ENCODE measurements around the gene HOXC12.
A peak's percentile ranks its signal among the peaks of the same experiment; 100 is the strongest.

HOXC12 gene

DNA sequence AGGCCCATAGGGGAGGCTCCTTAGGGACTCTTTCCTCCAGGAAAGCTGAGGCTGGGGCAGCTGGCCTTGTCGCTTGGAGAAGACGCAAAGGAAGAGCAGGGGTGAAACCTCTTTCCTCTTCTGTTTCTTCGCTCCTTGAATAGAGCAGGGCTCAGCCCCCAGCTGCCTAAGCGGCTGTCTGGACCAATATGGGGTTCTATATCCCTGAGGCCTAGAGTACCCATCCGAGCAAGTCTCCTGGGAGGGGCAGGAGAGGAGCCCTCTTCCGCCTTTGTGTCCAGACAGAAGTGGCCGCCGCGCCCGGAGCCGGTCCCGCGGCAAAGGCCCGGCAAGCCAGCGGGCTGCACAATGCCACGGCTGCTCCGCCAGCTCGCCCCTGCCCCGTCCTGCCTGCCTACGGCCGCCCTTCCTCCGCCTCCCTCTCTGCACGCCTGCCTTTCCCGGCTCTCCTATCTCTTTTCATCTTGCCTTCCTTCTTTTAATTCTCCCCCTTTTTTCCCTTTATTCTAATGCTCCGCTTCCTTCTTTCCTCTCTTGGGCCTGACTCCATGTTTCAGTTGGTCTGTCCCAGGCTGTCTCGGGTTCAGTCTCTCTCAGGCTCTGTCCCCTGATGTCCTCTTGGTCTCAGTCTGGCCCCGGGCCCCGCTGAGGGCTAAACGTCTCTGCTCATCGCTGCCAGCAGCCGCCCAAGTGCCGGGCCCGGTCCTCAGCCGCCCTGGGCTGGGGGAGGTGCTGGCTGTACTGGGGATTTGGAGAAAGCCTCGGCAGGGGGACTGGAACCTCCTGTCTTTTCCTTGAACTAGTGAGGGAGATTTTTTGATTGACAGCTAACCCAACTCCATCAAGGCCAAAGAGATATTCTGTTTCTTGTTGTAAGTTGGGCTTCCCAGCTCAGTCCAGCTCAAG lies 42.8 kb downstream of the HOXC12 start:
- no peak for DNase-seq (ENCODE audit: low spot score)

DNA sequence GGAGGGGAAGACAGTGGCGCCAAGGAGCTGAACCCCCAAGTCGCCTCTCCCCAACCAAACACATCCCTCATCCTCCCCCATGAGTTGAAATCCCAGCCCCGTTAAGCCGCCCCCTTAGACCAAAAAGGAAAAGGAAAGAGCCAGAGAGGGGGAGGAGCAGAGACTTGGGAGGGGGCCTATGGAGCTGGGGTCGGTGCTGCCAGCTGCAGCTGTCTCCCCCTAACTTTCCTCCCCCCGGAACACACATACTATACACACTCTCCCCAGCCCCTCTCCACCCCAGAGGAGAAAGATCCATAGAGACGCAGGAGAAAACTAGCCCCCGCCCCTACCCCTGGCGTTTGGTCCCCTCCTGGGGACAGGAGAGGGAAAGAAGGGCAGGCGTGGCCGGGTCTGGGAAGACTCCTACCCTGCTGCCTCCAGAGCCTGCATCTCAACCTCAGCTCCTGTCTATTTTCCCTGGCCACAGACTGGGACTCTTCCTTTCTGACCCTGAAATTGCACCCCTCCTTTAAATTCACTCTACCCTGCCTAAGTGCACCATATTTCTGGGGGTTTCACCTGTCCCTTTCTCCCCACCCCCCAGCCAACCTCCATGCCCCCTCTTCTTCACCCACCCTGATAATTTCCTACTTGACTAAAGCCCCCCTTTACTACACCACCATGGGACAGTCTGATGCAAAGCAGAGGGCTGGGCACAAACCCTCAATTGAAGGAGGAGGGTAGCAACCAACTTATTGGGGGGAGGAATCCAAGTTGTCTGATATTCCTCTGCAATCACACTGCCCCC lies 43.6 kb downstream of the HOXC12 start:
- DNase-seq (ENCODE audit: low spot score) = no peak

DNA sequence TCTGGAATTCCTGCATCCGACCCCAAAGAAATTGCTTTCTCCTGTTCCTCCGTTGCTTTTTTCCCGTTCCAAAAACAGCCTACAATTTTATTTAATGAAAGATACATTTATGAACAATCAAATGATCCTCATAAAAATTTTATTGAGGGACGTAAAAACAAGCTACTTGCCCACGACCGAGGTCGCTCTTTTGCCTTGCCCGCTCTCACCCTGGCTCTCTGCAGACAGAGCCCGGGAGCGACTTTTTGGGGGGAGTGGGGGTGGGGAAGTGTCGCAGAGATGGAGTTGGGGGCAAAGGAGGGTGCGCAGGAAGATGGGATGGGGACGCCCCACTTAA lies 44.2 kb downstream of the HOXC12 start:
- DNase-seq (ENCODE audit: low spot score) = no peak

DNA sequence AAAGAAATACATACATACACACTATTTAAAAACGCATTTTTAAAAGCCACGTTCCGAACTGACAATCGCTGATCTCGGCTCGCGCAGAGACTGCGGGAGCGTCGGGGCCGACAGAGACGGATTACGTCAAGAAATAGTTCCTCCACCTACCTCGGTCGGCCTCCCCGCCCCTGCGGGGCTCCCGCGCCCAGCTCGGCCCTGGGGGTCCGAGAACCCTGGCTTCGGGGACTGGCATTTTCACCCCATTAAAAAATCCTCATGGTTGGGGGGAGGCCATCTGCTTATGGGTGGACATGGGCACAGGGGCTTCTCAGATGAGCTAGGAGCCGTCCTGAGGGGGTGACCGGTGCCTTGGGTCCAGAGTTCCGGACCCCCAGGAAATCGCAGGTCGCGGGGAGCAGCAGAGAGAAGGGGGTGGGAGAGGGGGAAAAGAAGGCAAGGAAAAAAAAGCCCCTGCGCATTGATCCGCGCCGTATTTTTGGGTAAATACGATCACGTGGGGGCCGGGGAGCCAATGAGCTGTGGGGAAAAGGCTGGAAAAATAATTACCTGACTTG lies 44.9 kb downstream of the HOXC12 start:
- DNase-seq (ENCODE audit: low spot score) = no peak

DNA sequence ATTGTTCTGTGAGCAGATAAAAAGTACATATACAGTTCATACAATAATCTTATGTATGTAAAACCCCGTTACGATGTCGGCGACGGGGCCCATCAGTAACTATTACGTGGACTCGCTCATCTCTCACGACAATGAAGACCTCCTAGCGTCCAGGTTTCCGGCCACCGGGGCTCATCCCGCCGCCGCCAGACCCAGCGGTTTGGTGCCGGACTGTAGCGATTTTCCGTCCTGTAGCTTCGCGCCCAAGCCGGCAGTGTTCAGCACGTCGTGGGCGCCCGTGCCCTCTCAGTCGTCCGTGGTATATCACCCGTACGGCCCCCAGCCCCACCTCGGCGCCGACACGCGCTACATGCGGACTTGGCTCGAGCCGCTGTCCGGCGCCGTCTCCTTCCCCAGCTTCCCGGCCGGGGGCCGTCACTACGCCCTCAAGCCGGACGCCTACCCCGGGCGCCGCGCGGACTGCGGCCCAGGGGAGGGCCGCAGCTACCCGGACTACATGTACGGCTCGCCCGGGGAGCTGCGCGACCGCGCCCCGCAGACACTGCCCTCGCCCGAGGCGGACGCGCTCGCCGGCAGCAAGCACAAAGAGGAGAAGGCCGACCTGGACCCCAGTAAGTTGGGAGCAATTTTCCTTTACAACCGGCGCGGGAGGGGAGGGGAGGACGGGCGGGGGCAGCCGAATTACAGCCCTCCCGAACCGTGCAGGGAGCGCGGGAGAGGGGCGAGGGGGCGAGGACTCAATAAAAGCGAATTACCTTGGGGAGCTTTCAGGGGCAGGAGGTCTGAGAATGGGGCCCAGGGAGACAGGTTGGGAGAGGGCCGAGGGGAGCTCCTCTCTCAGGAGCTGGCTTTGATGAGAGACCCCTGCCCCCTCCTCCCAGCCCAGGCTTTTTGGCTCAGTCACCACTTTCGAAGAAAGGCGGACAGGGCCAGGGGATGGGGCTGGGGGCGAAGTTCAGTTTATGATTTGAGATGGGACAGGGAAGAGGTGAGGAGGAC lies 45.7 kb downstream of the HOXC12 start, which contains the start of gene HOXC9:
Gene HOXC9, plus strand, starts transcription at position 46 of the 999 bp plus-strand sequence. Its CDS starts 28 bp downstream, at position 74.
- no peak for DNase-seq (ENCODE audit: low spot score)

DNA sequence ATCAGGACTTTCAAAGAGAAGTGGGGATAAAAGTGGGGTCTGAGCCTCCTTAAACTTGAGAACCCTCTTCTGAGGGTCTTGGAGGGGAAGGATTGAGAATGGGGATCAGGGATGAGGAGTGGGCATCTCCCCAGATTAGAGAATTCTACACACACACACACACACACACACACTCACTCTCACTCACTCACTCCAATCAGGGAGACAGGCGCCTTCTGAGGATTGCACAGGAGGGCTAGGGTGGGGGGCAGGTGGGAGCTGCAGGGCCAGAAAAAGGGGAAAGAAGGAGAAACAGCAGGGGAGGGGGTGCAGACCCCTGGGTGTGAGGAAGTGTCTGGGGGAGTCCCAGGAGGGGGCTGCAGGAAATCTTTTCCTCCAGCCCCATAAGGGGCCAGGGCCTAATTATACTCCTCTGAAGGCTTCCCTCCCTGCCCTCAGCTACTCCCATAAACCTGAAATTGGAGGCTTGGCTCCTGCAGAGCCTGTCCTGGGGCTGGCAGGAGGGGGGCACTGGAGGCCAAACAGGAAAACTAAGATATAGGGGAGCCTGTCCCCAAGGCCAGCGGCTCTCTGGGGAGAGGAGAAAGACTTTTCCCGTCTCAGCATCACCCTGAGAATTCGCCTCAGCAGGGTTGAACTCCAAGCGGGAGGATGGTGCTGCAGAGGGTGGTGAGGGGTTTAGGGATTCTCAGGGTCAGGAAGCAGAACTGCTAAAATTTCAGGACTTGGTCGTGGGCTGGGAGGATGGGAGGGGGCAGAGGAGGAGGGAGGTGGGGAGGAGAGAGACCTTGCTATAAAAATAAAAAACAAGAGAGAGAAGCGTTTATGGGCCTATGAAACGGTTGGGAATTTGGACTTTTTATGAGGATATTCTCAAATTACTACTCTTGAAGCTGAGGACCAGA lies 46.8 kb downstream of the HOXC12 start:
- DNase-seq (ENCODE audit: low spot score) = no peak

DNA sequence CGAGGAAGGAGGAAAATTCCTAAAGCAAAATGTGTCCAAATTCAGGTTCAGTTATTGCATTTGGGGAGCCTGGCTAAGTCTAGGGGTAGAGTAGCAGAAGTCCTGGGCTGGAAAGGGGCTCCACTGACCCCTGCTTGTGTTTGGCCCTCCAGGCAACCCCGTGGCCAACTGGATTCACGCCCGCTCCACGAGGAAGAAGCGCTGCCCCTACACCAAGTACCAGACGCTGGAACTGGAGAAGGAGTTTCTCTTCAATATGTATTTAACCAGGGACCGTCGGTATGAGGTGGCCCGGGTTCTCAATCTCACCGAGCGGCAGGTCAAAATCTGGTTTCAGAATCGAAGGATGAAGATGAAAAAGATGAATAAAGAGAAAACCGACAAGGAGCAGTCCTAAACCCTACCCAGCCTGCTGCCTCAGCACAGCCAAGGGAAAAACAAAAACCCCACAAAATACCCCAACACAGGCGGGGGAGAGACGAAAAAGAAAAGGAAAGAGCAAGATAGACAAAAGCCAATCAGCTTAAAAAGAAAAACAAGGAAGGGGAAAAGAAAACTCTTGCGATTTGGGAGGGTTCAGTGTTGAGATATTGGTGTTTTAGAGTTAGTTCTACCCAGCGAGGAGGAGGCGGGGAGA lies 47.7 kb downstream of the HOXC12 start:
- DNase-seq (ENCODE audit: low spot score) = no peak

DNA sequence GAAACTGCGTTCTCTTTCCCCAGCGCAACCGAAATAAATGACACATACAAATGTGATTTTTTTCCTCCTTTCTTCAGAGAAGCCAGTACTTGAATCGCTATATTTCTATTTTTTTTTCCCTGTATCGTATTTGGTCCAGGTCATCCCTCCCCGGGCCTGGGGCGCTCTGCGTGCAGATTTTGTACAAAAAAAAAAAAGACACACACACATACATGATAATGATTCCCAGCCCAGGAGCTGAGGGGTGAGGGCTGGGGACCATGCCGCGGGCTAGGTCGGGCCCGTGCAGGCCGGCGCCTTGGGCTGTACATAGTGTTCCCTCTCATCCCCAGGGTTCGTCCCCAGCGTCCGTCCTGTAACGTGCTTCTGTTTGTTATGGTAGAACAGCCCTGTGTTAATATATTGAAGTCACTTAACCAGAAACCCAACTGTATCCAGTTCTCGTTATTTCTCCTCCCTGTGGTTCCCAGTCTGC lies 48.2 kb downstream of the HOXC12 start:
- DNase-seq (ENCODE audit: low spot score) = no peak

DNA sequence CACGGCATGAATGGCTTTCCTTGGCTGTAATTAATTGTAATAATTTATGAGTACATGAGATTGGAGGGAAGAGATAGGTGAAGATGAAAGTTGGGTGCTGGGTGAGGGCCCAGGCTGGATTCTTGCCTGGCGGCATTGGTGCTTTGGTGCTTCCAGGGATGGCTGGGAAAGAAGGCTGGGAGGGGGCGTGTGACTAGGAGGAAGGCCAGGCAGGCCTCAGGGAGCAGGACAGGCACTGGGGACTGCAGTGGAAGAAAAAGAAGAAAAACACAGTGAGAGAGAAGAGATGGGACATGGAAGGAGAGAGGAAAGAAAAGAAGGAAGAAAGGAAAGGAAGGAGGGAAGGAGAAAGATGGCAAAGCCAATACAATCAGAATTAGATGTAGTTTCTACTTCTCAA lies 48.9 kb downstream of the HOXC12 start:
- no peak for DNase-seq (ENCODE audit: low spot score)

DNA sequence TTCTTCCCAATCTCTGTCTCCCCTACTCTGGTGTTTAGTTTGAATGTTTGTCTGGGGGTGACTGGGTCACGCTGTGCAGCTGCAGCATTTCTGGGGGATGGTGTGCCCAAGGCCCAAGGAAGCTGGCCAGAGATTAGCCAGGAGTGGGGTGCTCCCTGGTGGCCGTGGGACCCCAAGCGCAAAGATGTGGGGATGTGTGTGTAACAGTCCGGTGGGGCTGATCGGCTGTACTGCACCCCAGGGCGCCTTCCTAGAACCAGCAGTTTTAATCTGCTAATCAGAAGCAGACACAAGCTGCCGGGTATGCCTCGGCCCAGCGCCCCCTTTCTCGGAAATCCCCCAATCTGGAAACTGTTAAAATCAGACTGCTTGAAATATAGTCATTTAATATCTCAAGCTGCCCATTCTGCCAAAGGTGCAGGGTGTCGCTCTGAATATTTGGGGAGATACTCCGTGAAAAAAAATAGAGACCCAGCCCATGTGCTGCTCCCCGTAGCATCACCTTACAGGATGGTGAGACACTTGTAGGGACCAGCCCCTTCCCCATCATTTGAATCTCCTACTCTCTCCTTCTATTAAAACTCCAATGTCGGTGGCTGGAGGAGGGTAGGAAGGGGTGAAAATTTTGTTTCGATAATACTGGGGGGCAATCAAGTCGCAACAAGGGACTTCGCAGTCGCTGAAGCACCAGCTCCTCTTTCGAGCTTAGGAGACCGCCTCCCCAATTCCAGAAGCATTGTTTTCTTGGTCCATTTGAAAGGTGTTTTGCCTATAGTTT lies 49.5 kb downstream of the HOXC12 start:
- DNase-seq (ENCODE audit: low spot score) = no peak

DNA sequence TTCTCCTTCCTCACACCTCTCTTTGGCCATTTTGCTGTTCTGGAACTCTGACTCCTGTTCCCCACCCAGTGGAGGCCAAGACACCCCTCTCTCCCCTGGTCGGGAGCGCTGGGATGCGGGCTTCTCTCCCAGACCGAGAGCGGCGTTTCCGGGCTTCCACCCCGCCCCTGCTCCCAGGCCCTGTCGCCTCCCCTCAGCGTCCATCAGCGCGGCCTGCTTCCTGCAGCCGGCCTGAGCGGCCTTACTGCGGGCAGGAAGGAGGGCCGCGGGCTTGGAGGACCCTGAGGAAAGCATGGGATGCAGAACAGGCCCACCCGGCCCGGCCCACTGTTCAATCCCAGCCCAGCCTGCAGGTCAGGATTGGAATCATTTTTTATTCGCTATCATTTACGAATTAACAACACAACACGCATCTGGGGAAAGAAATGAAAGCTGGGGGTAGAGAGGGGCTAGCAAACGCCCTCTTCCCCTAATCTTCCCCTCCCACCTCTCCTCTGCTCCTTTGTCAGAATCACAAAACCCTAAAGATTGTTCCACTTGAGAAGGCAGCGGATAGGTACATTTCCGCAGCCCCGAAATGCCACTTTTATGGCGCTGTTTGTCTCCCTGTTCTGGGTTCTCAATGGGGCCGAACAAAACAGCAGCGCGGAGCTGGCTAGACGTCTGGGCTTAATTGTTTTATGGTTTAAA lies 50.3 kb downstream of the HOXC12 start:
- no peak for DNase-seq (ENCODE audit: low spot score)

DNA sequence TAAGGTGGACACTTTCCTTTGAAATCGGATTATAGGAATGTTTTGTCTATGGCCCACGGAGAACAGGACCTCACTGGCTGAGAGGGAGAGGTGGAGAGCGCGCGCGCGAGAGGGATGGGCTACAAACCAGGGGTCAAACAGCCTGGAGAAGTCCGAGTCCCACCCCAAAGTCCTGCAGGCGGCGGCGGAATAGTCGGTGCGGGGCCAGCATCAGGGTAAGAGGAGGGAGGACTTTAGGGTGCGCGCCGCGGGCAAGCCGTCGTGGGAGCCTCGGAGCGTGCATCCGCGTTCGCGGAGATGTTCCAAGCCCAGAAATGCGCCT lies 50.8 kb downstream of the HOXC12 start:
- DNase-seq (ENCODE audit: low spot score) = no peak

DNA sequence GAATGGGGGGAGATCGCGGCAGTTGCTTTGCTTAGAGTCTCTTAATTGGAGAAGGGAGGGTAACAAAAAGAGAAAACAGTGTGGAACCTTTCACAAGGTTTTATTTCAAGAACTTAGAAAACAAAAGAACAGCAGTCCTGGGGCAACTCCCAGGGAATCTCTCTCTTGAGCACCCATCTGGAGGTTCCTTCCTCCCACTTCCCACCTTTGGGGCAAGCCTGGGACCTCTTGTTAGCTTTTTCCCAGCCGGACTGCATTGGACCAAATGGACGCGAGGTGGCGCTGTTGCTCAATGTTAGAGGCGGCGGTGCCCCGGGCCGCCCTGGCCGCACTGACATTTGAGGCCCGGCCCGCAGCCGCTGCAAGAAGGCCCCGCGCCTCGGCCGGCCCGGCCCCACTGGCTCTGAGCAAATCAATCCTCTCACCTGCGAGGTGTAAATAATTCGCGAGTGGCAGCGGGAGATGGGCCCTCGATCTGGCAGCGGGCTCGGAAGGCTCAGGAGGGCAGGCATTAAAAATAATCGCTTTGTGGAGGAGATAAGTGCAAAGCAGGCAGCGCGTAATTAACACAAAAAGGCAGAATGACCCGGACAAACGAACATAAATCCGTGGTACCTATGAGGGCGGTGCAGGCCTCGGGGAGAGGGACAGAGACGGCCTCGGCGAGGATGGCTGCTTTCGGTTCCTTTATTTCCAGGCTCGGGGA lies 51.3 kb downstream of the HOXC12 start:
- DNase-seq (ENCODE audit: low spot score) = peak; percentile 77

DNA sequence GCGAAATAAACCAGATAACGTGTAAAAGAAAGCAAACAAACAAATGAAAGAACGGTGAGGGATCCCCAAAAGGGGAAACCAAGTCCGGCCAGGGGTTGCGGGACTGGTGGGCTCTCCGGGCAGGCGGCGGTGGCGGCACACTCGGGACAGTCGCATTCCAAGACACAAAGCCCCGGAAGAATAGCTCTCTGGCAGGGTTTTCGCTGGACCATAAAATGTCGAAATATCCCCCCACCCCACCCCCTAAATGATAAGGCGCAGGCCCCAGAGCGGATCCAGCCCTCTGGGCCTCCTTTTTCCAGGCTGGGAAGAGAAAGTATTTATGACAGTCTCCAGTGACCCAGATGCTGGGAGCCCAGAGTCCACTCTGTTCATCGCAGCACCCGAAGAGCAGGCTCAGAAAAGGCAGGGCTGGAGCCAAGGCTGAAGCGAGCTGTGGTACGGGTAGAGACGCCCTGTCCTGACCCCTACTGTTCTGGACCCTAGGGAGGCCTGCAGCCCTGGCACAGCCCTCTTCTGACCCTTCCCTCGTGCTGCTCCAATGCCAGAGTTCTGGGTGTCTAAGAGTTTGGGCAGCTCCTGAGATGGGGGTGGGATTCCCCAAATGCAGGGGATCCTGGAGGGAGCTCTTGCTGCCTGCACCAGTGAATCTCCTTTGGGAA lies 52.0 kb downstream of the HOXC12 start:
- no peak for DNase-seq (ENCODE audit: low spot score)

DNA sequence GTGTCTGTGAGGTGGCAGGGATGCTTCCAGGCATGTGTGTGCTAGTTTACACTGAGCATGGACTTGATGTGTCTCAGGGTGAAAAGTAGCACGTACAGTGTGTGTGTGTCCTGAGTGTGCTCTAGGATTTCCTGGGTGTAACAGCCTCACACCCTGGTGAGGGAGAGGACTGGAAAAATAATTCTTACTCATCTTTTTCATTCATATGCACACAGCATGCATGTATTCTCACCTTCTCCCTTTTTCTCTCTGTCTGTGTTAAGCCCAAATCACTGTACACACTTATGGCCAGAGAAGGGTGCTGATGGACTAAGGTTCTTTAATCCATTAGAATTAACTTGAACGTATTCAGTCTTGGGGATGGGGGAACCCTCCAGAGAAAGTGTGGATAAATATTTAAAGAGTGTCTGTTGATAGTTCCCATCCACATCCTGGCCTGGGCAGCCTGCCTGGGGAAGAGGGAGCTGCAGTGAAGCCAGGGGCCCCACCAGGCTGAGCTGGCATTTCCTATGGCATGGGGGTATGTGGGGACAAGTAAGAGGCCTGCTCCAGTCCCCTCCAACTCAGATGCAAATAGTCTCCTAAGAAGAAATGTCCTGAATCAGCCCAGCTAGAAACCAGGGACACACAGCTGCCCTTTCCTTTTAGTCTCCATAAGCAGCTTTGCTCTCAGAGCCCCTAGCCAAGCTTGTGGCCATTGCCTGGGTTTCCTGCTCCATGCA lies 53.0 kb downstream of the HOXC12 start:
- DNase-seq (ENCODE audit: low spot score) = no peak

DNA sequence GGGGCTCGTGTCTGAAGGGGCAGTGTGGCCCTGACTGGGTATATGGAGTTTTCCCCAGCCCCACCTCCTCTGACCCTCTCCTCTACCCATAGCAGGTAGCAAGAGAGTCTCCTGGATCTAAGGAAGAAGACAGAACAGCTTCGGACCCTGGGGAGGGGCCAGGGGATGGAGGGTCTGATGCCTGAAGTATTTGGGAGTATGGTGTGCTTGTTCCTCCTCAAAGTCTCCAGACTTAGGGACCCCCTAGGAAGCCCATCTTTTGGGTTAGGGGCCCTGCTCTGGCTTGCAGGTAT lies 53.5 kb downstream of the HOXC12 start:
- no peak for DNase-seq (ENCODE audit: low spot score)
